Subcutaneous adipose tissue (tissue), 4 donors: ENCODE results near the gene FNDC11. TPM values are rescaled to one million over a fixed set of nuclear protein-coding genes. Genes with fewer than 3 reads are reported as not detected.

Source experiments
- CTCF ChIP-seq: fragments of 450-650 bp; IDR thresholded peaks from one replicate; pipeline ENCODE4 v1.5.1; 2016; ENCODE audit warnings: low read depth, mild to moderate bottlenecking, control low read depth, antibody characterized with exemption, moderate library complexity
- total RNA-seq, 4 donors: library from RNA; depleted of rRNA; stranded (reverse); fragments of >200 nt; gene quantifications; one replicate each; pipeline ENCODE4 v1.1.0, GENCODE V29; 2016

The FNDC11 gene
- total RNA-seq, 4 donors from 2014 or later = 0.75 TPM; not detected in 3

GRCh38 chr20:63558804-63559484 lies 5.0 kb downstream of the FNDC11 start:
- no peak for TF ChIP-seq CTCF

- TF ChIP-seq CTCF = no peak
These were observed 6.4 kb downstream of the FNDC11 start for GRCh38 chr20:63560333-63560805.

- no peak for TF ChIP-seq CTCF
These were observed 7.1 kb downstream of the FNDC11 start for GRCh38 chr20:63560856-63561609.

GRCh38 chr20:63561624-63562396 lies 7.9 kb downstream of the FNDC11 start:
- TF ChIP-seq CTCF = no peak

- TF ChIP-seq CTCF = no peak
These were observed 8.7 kb downstream of the FNDC11 start for GRCh38 chr20:63562461-63563224.

GRCh38 chr20:63563225-63563935 lies 9.4 kb downstream of the FNDC11 start:
- no peak for TF ChIP-seq CTCF
